HCT116 (cell line): Measurements from ENCODE around the gene FBXL17. TPM values are rescaled to one million over a fixed set of nuclear protein-coding genes. Genes with fewer than 3 reads are reported as not detected.

ENCODE experiments used
- ATAC-seq: fragments of 200-7000 bp; cut with Tn5 transposase; 2 replicates; pipeline ENCODE4 v1.9.1; 2020; ENCODE audit warnings: mild to moderate bottlenecking, moderate library complexity
- BruUV-seq: library from RNA; stranded (reverse); fragments of 400-500 nt; replicated peaks from 2 replicates; lab custom pipeline; 2021; lab: Mats Ljungman, UMichigan
- CTCF ChIA-PET: fragments of 300-600 bp; sonication (Branson Sonifier 250); formaldehyde crosslinking; loops from one replicate; lab custom pipeline; 2021; ENCODE audit warnings: antibody characterized with exemption; lab: Charles Lee
- POLR2A ChIA-PET: fragments of 300-600, 350-600 bp; sonication (Branson Sonifier 250); formaldehyde crosslinking; loops from one replicate; lab custom pipeline; 2021; ENCODE audit warnings: antibody characterized with exemption; lab: Charles Lee
- RAD21 ChIA-PET, 2 experiments: fragments of 300-600 bp; sonication (Branson Sonifier 250); formaldehyde crosslinking; loops; one replicate each; lab custom pipeline; 2023; ENCODE audit warnings: low total read pairs in 2 of 2; ENCODE audit not compliant: uncharacterized antibody in 2 of 2, unreplicated experiment in 2 of 2, low non-redundant PET in 1 of 2; lab: Charles Lee
- DNase-seq: peaks from one replicate; pipeline ENCODE4 v3.0.0-alpha.2; 2010; ENCODE audit warnings: low read depth, low spot score
- H2AFZ ChIP-seq: fragments of 200-600 bp; shearing (Covaris generic), sonication (generic); 2 replicates; pipeline ENCODE4 v1.6.1; 2017; ENCODE audit warnings: low read depth, mixed run types, mixed read lengths, antibody characterized with exemption, low read length; ENCODE audit not compliant: poor library complexity, severe bottlenecking
- H3K27ac ChIP-seq: 2 replicates; pipeline ENCODE4 v1.5.1; 2012; ENCODE audit warnings: low read depth, low read length
- H3K27me3 ChIP-seq: fragments of 200-600 bp; sonication (generic); 2 replicates; pipeline ENCODE4 v1.6.1; 2016; ENCODE audit warnings: mixed run types, low read length, mixed read lengths; ENCODE audit not compliant: insufficient read depth
- H3K36me3 ChIP-seq, 2 experiments: fragments of 200-500 bp in 1 of 2; fragments of 200-600 bp in 1 of 2; sonication (Bioruptor generic) in 1 of 2; sonication (generic) in 1 of 2; 2 replicates each; pipeline versions ENCODE4 v1.5.1 to v1.6.1; 2014 to 2016; ENCODE audit warnings: low read length in 2 of 2, inconsistent platforms in 1 of 2, mixed read lengths in 1 of 2, mixed run types in 1 of 2; ENCODE audit not compliant: insufficient read depth in 2 of 2, control insufficient read depth in 1 of 2
- H3K4me1 ChIP-seq, 2 experiments: fragments of 200-600 bp in 1 of 2; sonication (generic) in 1 of 2; 2 replicates each; pipeline versions ENCODE4 v1.5.1 to v1.6.1; 2012 to 2017; ENCODE audit warnings: low read length in 2 of 2, inconsistent platforms in 1 of 2, mild to moderate bottlenecking in 1 of 2, mixed read lengths in 1 of 2, mixed run types in 1 of 2, moderate library complexity in 1 of 2; ENCODE audit not compliant: insufficient read depth in 2 of 2, control insufficient read depth in 1 of 2
- H3K4me2 ChIP-seq: fragments of 200-600 bp; sonication (generic); 2 replicates; pipeline ENCODE4 v1.6.1; 2017; ENCODE audit warnings: mixed run types, low read length, mixed read lengths
- H3K4me3 ChIP-seq, 2 experiments: fragments of 200-600 bp in 1 of 2; sonication (generic) in 1 of 2; replicated peaks in 1 of 2; 2 replicates each; pipeline ENCODE4 v1.5.1; 2011 to 2016; ENCODE audit warnings: low read length in 2 of 2, control low read depth in 1 of 2, low read depth in 1 of 2, mild to moderate bottlenecking in 1 of 2, mixed read lengths in 1 of 2, mixed run types in 1 of 2
- H3K79me2 ChIP-seq: fragments of 200-600 bp; sonication (generic); 2 replicates; pipeline ENCODE4 v1.6.1; 2017; ENCODE audit warnings: mild to moderate bottlenecking, mixed run types, low read length, moderate library complexity, mixed read lengths; ENCODE audit not compliant: insufficient read depth
- H3K9ac ChIP-seq: fragments of 200-600 bp; sonication (generic); 2 replicates; pipeline ENCODE4 v1.6.1; 2016; ENCODE audit warnings: low read length, mixed read lengths
- H3K9me2 ChIP-seq: fragments of 200-600 bp; sonication (generic), shearing (Covaris generic); 2 replicates; pipeline ENCODE4 v1.6.1; 2017; ENCODE audit warnings: mixed run types, mild to moderate bottlenecking, moderate library complexity; ENCODE audit not compliant: insufficient read depth
- H3K9me3 ChIP-seq, 2 experiments: fragments of 200-500 bp in 1 of 2; fragments of 200-600 bp in 1 of 2; sonication (Bioruptor generic) in 1 of 2; sonication (generic) in 1 of 2; 2 replicates each; pipeline ENCODE4 v1.6.1; 2014 to 2017; ENCODE audit warnings: low read length in 2 of 2, mixed read lengths in 2 of 2, inconsistent platforms in 1 of 2, low read depth in 1 of 2, mild to moderate bottlenecking in 1 of 2, mixed run types in 1 of 2, moderate library complexity in 1 of 2; ENCODE audit not compliant: control insufficient read depth in 1 of 2, insufficient read depth in 1 of 2
- H4K20me1 ChIP-seq: fragments of 200-600 bp; sonication (generic), shearing (Covaris generic); 2 replicates; pipeline ENCODE4 v1.6.1; 2017; ENCODE audit warnings: mixed run types, mild to moderate bottlenecking, moderate library complexity; ENCODE audit not compliant: insufficient read depth
- CEBPB ChIP-seq: IDR thresholded peaks from 2 replicates; pipeline ENCODE4 v1.6.1; 2012; ENCODE audit warnings: low read depth
- CTCF ChIP-seq, 3 experiments: fragments of 200-600 bp in 1 of 3; sonication (generic) in 1 of 3; IDR thresholded peaks in 2 of 3; conservative IDR thresholded peaks in 1 of 3; 2 replicates each; pipeline ENCODE4 v1.5.1; 2012 to 2017; ENCODE audit warnings: low read depth in 2 of 3, low read length in 2 of 3, antibody characterized with exemption in 1 of 3, borderline replicate concordance in 1 of 3, control low read depth in 1 of 3, mild to moderate bottlenecking in 1 of 3, mixed read lengths in 1 of 3, mixed run types in 1 of 3, moderate library complexity in 1 of 3; ENCODE audit not compliant: insufficient read depth in 1 of 3
- EGR1 ChIP-seq: IDR thresholded peaks from 2 replicates; pipeline ENCODE4 v1.6.1; 2012; ENCODE audit warnings: low read depth
- FOSL1 ChIP-seq: IDR thresholded peaks from 2 replicates; pipeline ENCODE4 v1.6.1; 2012; ENCODE audit warnings: low read depth
- JUND ChIP-seq: IDR thresholded peaks from 2 replicates; pipeline ENCODE4 v1.6.1; 2012
- MAX ChIP-seq: IDR thresholded peaks from 2 replicates; pipeline ENCODE4 v1.6.1; 2012
- POLR2A ChIP-seq: IDR thresholded peaks from 2 replicates; pipeline ENCODE4 v1.7.0; 2011; ENCODE audit warnings: borderline replicate concordance; ENCODE audit not compliant: insufficient read depth, insufficient read length; ENCODE audit errors: extremely low read depth
- RAD21 ChIP-seq: IDR thresholded peaks from 2 replicates; pipeline ENCODE4 v1.6.1; 2012; ENCODE audit warnings: low read depth, mild to moderate bottlenecking
- SP1 ChIP-seq: IDR thresholded peaks from 2 replicates; pipeline ENCODE4 v1.6.1; 2012; ENCODE audit warnings: low read depth
- TCF7L2 ChIP-seq: IDR thresholded peaks from 2 replicates; pipeline ENCODE4 v1.7.0; 2011; ENCODE audit warnings: borderline replicate concordance, inconsistent platforms; ENCODE audit not compliant: insufficient read depth, insufficient read length; ENCODE audit errors: extremely low read depth
- intact Hi-C: fragments of 100-400 bp; cut with micrococcal nuclease; formaldehyde crosslinking; loops from 2 replicates; pipeline ENCODE4 v1.10.0; 2022
- total RNA-seq: library from RNA; stranded (reverse); gene quantifications from one replicate; pipeline ENCODE4 v1.2.1, GENCODE V29; 2021; ENCODE audit not compliant: unreplicated experiment

Gene FBXL17
- total RNA-seq, 1 experiment from 2014 or later: 9.4 TPM

- H2AFZ ChIP-seq: no peak overlapping the region
- no peaks in the 10 kb centered on the region for H3K36me3 ChIP-seq
- intact Hi-C loops: no loop called here
- no peak overlapping the region for H3K27ac ChIP-seq
- CTCF ChIA-PET: no interaction called here
- no peaks in the 10 kb centered on the region for H4K20me1 ChIP-seq
- no peak; a peak in 1 of 6 replicates for TF ChIP-seq CTCF (IDR thresholded peaks at IDR 0.05 in 2 of 3, conservative IDR thresholded peaks at IDR 0.05 in 1 of 3; ENCODE audit: borderline replicate concordance in 1 of 3, insufficient read depth in 1 of 3, low read depth in 2 of 3, low read length in 2 of 3)
- TF ChIP-seq POLR2A: no peak
- no peak for TF ChIP-seq TCF7L2
- TF ChIP-seq SP1: no peak
- TF ChIP-seq, all 23 proteins: peak for 0
- Histone ChIP-seq H3K9me3 (no peaks in the 10 kb centered on the region), H3K4me3 (no peak overlapping the region), H3K9me2 (no peaks in the 10 kb centered on the region), H3K4me2 (peak overlapping the region; percentile 50), H3K27me3 (no peaks in the 10 kb centered on the region), H3K4me1 (peaks cover 12 to 19% of the 10 kb centered on the region in 2 experiments), H3K79me2 (no peaks in the 10 kb centered on the region), H3K9ac (no peak overlapping the region)
- ATAC-seq (no peak), DNase-seq (no peak)
- BruUV-seq: no TSS peak
- ChIA-PET POLR2A (no interaction called here), RAD21 (no interaction called here)
Measured at GRCh38 chr5:107876261-107876660, 505.6 kb downstream of the FBXL17 start.

- peak; percentile 97 for ATAC-seq
- RAD21 ChIA-PET: no interaction called here
- H3K4me2 ChIP-seq: peak overlapping the region; percentile 50
- H3K79me2 ChIP-seq: no peaks in the 10 kb centered on the region
- no peak overlapping the region for H3K27ac ChIP-seq
- intact Hi-C loops: no loop called here
- no TSS peak for BruUV-seq
- H3K9me2 ChIP-seq: no peaks in the 10 kb centered on the region
- no peaks in the 10 kb centered on the region for H4K20me1 ChIP-seq
- no peak overlapping the region for H3K9ac ChIP-seq
- 0 out of 2 replicates have a peak, but pooled peaks have one; percentile 24 for TF ChIP-seq FOSL1
- TF ChIP-seq JUND: no peak
- no peak for TF ChIP-seq EGR1
- TF ChIP-seq CEBPB: peak; percentile 70
- 0 out of 2 replicates have a peak, but pooled peaks have one; percentile 8 for TF ChIP-seq RAD21
- 0 out of 2 replicates have a peak, but pooled peaks have one; percentile 34 for TF ChIP-seq MAX
- peak in 2 of 3 experiments; percentile 54 to 58; a peak in 4 of 6 replicates for TF ChIP-seq CTCF (IDR thresholded peaks at IDR 0.05 in 2 of 3, conservative IDR thresholded peaks at IDR 0.05 in 1 of 3; ENCODE audit: borderline replicate concordance in 1 of 3, insufficient read depth in 1 of 3, low read depth in 2 of 3, low read length in 2 of 3)
- TF ChIP-seq, all 23 proteins: peak for 5
- Histone ChIP-seq H3K4me3 (no peak overlapping the region), H3K27me3 (no peaks in the 10 kb centered on the region), H3K36me3 (no peaks in the 10 kb centered on the region), H3K9me3 (no peaks in the 10 kb centered on the region), H2AFZ (no peak overlapping the region), H3K4me1 (peaks cover 12 to 19% of the 10 kb centered on the region in 2 experiments)
- CTCF ChIA-PET: no interaction called here
- POLR2A ChIA-PET: no interaction called here
- peak; percentile 65 for DNase-seq
Measured at GRCh38 chr5:107875833-107876232, 506.1 kb downstream of the FBXL17 start.
